Activated CD4-positive, alpha-beta T cell treated with anti-CD3 and anti-CD28 coated beads for 1 hour (primary cell): ENCODE data around the gene ACACB.

ENCODE experiments used
- DNase-seq: peaks from one replicate; pipeline ENCODE4 v3.0.0-alpha.2; 2020

Gene ACACB

GRCh38 chr12:109286652-109287051 is 170.3 kb downstream of the ACACB start:
- DNase-seq: no peak

- DNase-seq: no peak
Measured at GRCh38 chr12:109287181-109287580, 170.8 kb downstream of the ACACB start.

GRCh38 chr12:109287811-109288469 is 171.6 kb downstream of the ACACB start:
- no peak for DNase-seq

- no peak for DNase-seq
Measured at GRCh38 chr12:109288571-109288970, 172.2 kb downstream of the ACACB start.

GRCh38 chr12:109289004-109289403 is 172.6 kb downstream of the ACACB start:
- DNase-seq: no peak

GRCh38 chr12:109289551-109289950 is 173.2 kb downstream of the ACACB start:
- DNase-seq: no peak

GRCh38 chr12:109290061-109290460 is 173.7 kb downstream of the ACACB start:
- DNase-seq: no peak

GRCh38 chr12:109291117-109291516 is 174.7 kb downstream of the ACACB start:
- no peak for DNase-seq

- no peak for DNase-seq
Measured at GRCh38 chr12:109291521-109292341, 175.3 kb downstream of the ACACB start.

- DNase-seq: no peak
Measured at GRCh38 chr12:109292342-109292711, 175.9 kb downstream of the ACACB start.

- DNase-seq: no peak
Measured at GRCh38 chr12:109293106-109293505, 176.7 kb downstream of the ACACB start.

- no peak for DNase-seq
Measured at GRCh38 chr12:109294286-109294796, 178.0 kb downstream of the ACACB start.

GRCh38 chr12:109295764-109296425 is 179.5 kb downstream of the ACACB start:
- no peak for DNase-seq

- DNase-seq: no peak
Measured at GRCh38 chr12:109296431-109296830, 180.0 kb downstream of the ACACB start.

GRCh38 chr12:109299849-109300248 is 183.5 kb downstream of the ACACB start:
- no peak for DNase-seq

- DNase-seq: no peak
Measured at GRCh38 chr12:109301643-109302168, 185.3 kb downstream of the ACACB start.

- DNase-seq: no peak
Measured at GRCh38 chr12:109302358-109302757, 186.0 kb downstream of the ACACB start.

- DNase-seq: no peak
Measured at GRCh38 chr12:109302770-109303169, 186.4 kb downstream of the ACACB start.

GRCh38 chr12:109304485-109304884 is 188.1 kb downstream of the ACACB start:
- no peak for DNase-seq

- no peak for DNase-seq
Measured at GRCh38 chr12:109305547-109305946, 189.2 kb downstream of the ACACB start.

- DNase-seq: no peak
Measured at GRCh38 chr12:109307051-109307450, 190.7 kb downstream of the ACACB start.

- DNase-seq: no peak
Measured at GRCh38 chr12:109308534-109309380, 192.4 kb downstream of the ACACB start, which contains the start of gene FOXN4. FOXN4 (minus strand) TSS chr12:109309284; CDS start chr12:109308321, 963 bp downstream.
